Measurements from ENCODE around the gene ANKRD33B. TPM values are rescaled to one million over a fixed set of nuclear protein-coding genes. Genes with fewer than 3 reads are reported as not detected.

The ANKRD33B gene
- total RNA-seq, 3 donors from 2014 or later (not counting 1 experiment from before 2014, with no cell fraction given), result 2.4 to 4.3 (median 3.9) TPM

GRCh38 chr5:10631316-10631996 is 67.6 kb downstream of the ANKRD33B start:
- DNase-seq, result no peak
- intact Hi-C loops (cut with micrococcal nuclease), result no loop called here
- Histone ChIP-seq H3K4me1 (ENCODE audit: control insufficient read depth, insufficient read depth, low read length) (peaks cover 64% of the 10 kb centered on the region), H3K27me3 (ENCODE audit: control insufficient read depth, insufficient read depth, low read length) (no peaks in the 10 kb centered on the region), H3K9me3 (ENCODE audit: control insufficient read depth, insufficient read depth, low read length) (no peaks in the 10 kb centered on the region), H3K4me3 (ENCODE audit: low read length) (peak overlapping the region; percentile 11), H3K36me3 (ENCODE audit: control insufficient read depth, insufficient read depth, low read length) (no peaks in the 10 kb centered on the region), H3K27ac (ENCODE audit: low read length) (peak overlapping the region; percentile 67)
- Mint-ChIP-seq H3K27ac (peak overlapping the region in 1 of 2 donors; percentile 89), H3K36me3 (no peaks in the 10 kb centered on the region), H3K4me3 (no peak overlapping the region), H3K4me1 (peaks cover 37 to 61% of the 10 kb centered on the region in 2 donors), H3K9me3 (no peaks in the 10 kb centered on the region), H3K27me3 (ENCODE audit: low read depth in 2 of 2) (peaks cover 0 to 6% of the 10 kb centered on the region in 2 donors)
- TF ChIP-seq, protein P1, sequence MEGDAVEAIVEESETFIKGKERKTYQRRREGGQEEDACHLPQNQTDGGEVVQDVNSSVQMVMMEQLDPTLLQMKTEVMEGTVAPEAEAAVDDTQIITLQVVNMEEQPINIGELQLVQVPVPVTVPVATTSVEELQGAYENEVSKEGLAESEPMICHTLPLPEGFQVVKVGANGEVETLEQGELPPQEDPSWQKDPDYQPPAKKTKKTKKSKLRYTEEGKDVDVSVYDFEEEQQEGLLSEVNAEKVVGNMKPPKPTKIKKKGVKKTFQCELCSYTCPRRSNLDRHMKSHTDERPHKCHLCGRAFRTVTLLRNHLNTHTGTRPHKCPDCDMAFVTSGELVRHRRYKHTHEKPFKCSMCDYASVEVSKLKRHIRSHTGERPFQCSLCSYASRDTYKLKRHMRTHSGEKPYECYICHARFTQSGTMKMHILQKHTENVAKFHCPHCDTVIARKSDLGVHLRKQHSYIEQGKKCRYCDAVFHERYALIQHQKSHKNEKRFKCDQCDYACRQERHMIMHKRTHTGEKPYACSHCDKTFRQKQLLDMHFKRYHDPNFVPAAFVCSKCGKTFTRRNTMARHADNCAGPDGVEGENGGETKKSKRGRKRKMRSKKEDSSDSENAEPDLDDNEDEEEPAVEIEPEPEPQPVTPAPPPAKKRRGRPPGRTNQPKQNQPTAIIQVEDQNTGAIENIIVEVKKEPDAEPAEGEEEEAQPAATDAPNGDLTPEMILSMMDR (IDR thresholded peaks at IDR 0.05), result no peak
- ATAC-seq, result no peak
- whole genome bisulfite sequencing (ENCODE audit: insufficient coverage), result 84% methylated on average over 18 of the region's 18 CpGs

DNA sequence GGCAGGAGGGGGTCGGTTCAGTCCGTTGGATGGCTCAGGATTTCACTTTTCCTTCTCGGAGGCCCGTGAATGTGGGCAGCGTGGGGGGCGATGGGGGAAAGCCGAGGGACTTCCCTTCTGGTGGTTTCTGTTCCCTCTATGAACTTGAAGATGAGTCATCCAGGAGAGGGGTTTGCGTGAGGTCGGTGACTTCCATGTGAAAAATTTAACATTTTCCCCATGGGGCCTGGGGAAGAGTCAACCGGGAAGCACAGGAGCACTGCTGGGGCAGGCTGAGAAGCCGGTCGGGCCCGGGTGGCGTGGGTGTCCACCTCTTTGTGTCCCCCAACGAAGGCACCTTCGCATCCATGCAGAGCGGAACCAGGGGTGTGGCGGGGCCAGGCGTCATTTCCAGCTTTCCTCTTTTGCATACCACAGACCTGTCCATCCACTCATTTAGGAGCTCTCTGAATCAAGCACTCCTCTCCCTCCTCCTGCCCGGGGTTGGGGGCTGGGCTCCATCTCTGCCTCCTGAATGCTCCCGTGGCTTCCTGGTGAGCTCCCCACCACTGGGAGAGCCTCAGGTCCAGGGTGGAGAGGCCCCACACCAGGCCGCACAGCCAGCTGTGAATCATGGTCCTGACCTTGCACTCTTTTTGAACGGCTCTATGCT is 68.4 kb downstream of the ANKRD33B start:
- Mint-ChIP-seq H3K27ac (peak overlapping the region in 1 of 2 donors; percentile 89), H3K9me3 (no peaks in the 10 kb centered on the region), H3K36me3 (no peaks in the 10 kb centered on the region), H3K4me1 (peaks cover 33 to 58% of the 10 kb centered on the region in 2 donors), H3K27me3 (ENCODE audit: low read depth in 2 of 2) (peaks cover 0 to 6% of the 10 kb centered on the region in 2 donors), H3K4me3 (no peak overlapping the region)
- TF ChIP-seq, protein P1 (IDR thresholded peaks at IDR 0.05), result no peak
- Histone ChIP-seq H3K27ac (ENCODE audit: low read length) (peak overlapping the region; percentile 67), H3K36me3 (ENCODE audit: control insufficient read depth, insufficient read depth, low read length) (no peaks in the 10 kb centered on the region), H3K4me1 (ENCODE audit: control insufficient read depth, insufficient read depth, low read length) (peaks cover 62% of the 10 kb centered on the region), H3K27me3 (ENCODE audit: control insufficient read depth, insufficient read depth, low read length) (no peaks in the 10 kb centered on the region), H3K4me3 (ENCODE audit: low read length) (peak overlapping the region; percentile 11), H3K9me3 (ENCODE audit: control insufficient read depth, insufficient read depth, low read length) (no peaks in the 10 kb centered on the region)
- 43% methylated on average over 22 of the region's 23 CpGs for WGBS (ENCODE audit: insufficient coverage)
- intact Hi-C loops (cut with micrococcal nuclease), result no loop called here
- DNase-seq, result peak in 1 of 2 donors; percentile 52
- ATAC-seq, result no peak

- H3K4me3 ChIP-seq (ENCODE audit: low read length), result no peak overlapping the region
- H3K27me3 ChIP-seq (ENCODE audit: control insufficient read depth, insufficient read depth, low read length), result no peaks in the 10 kb centered on the region
- intact Hi-C loops (cut with micrococcal nuclease), result no loop called here
- peak overlapping the region; percentile 82 for H3K4me3 Mint-ChIP-seq
- H3K27ac Mint-ChIP-seq, result peak overlapping the region; percentile 75 to 89
- 27% methylated on average over 23 of the region's 28 CpGs for WGBS (ENCODE audit: insufficient coverage)
- TF ChIP-seq, protein P1 (IDR thresholded peaks at IDR 0.05), result no peak
- peaks cover 1 to 2% of the 10 kb centered on the region in 2 donors for H3K9me3 Mint-ChIP-seq
- peaks cover 24 to 53% of the 10 kb centered on the region in 2 donors for H3K4me1 Mint-ChIP-seq
- ATAC-seq, result peak; percentile 66 to 78 (median 76)
- H3K36me3 ChIP-seq (ENCODE audit: control insufficient read depth, insufficient read depth, low read length), result no peaks in the 10 kb centered on the region
- peak in 1 of 2 donors; percentile 64 for DNase-seq
- peak overlapping the region; percentile 55 for H3K27ac ChIP-seq (ENCODE audit: low read length)
- H3K4me1 ChIP-seq (ENCODE audit: control insufficient read depth, insufficient read depth, low read length), result peaks cover 53% of the 10 kb centered on the region
- H3K36me3 Mint-ChIP-seq, result no peaks in the 10 kb centered on the region
- H3K9me3 ChIP-seq (ENCODE audit: control insufficient read depth, insufficient read depth, low read length), result no peaks in the 10 kb centered on the region
- peaks cover 0 to 6% of the 10 kb centered on the region in 2 donors for H3K27me3 Mint-ChIP-seq (ENCODE audit: low read depth in 2 of 2)
These were observed 69.6 kb downstream of the ANKRD33B start for GRCh38 chr5:10633271-10634049.
